GM12878 (cell line): ENCODE results near the gene CANT1. TPM values are rescaled to one million over a fixed set of nuclear protein-coding genes. Genes with fewer than 3 reads are reported as not detected.

Experiments used
- ATAC-seq: fragments of 200-7000 bp; cut with Tn5 transposase; 3 replicates; pipeline ENCODE4 v1.9.1; 2020; ENCODE audit warnings: mild to moderate bottlenecking, moderate library complexity
- BruUV-seq: library from RNA; stranded (reverse); fragments of 400-500 nt; replicated peaks from 2 replicates; lab custom pipeline; 2021; lab: Mats Ljungman, UMichigan
- CTCF ChIA-PET: fragments of 300-600 bp; sonication (Branson Sonifier 250); formaldehyde crosslinking; extraction: SDS; loops from one replicate; lab custom pipeline; 2021; ENCODE audit warnings: inconsistent platforms; lab: Yijun Ruan, JAX
- POLR2A ChIA-PET: fragments of 350-600 bp; formaldehyde crosslinking; extraction: SDS; loops from one replicate; lab custom pipeline; 2021; ENCODE audit warnings: inconsistent platforms; lab: Charles Lee
- RAD21 ChIA-PET: fragments of 300-600 bp; sonication (Branson Sonifier 250); formaldehyde crosslinking; loops from one replicate; lab custom pipeline; 2023; ENCODE audit warnings: antibody characterized with exemption; ENCODE audit not compliant: unreplicated experiment; lab: Charles Lee
- SMC1A ChIA-PET: fragments of 300-600 bp; sonication (Branson Sonifier 250); formaldehyde crosslinking; loops from one replicate; lab custom pipeline; 2023; ENCODE audit not compliant: unreplicated experiment, uncharacterized antibody; lab: Charles Lee
- DNase-seq: peaks from one replicate; pipeline ENCODE4 v3.0.0-alpha.2; 2011; ENCODE audit warnings: low read depth, low spot score
- FAIRE-seq: peaks from 3 replicates; lab custom pipeline; 2011; peaks lifted over from hg19 to GRCh38; lab: Jason Lieb, UNC
- H2AFZ ChIP-seq: 2 replicates; pipeline ENCODE4 v1.6.0; 2011; ENCODE audit warnings: low read depth, low read length, control low read depth; ENCODE audit not compliant: control insufficient read depth
- H3K27ac ChIP-seq: 2 replicates; pipeline ENCODE4 v1.5.1; 2011; ENCODE audit warnings: control low read depth; ENCODE audit not compliant: control insufficient read depth, insufficient read depth
- H3K27me3 ChIP-seq, 2 experiments: replicated peaks in 1 of 2; 2 replicates each; pipeline versions ENCODE4 v1.6.0 to v1.6.1; 2011; ENCODE audit warnings: low read length in 1 of 2; ENCODE audit not compliant: control insufficient read depth in 2 of 2, insufficient read depth in 2 of 2
- H3K36me3 ChIP-seq, 2 experiments: 2 replicates each; pipeline ENCODE4 v1.5.1; 2011; ENCODE audit warnings: low read length in 1 of 2; ENCODE audit not compliant: control insufficient read depth in 2 of 2, insufficient read depth in 2 of 2
- H3K4me1 ChIP-seq: 2 replicates; pipeline ENCODE4 v1.6.1; 2011; ENCODE audit warnings: mild to moderate bottlenecking, low read length, moderate library complexity, mixed read lengths; ENCODE audit not compliant: control insufficient read depth, insufficient read depth
- H3K4me2 ChIP-seq: 2 replicates; pipeline ENCODE4 v1.6.0; 2011; ENCODE audit warnings: control low read depth; ENCODE audit not compliant: control insufficient read depth, insufficient read depth
- H3K4me3 ChIP-seq: fragments of 200-600 bp; sonication (generic); 2 replicates; pipeline ENCODE4 v1.5.1; 2016
- H3K79me2 ChIP-seq: 2 replicates; pipeline ENCODE4 v1.6.0; 2011; ENCODE audit warnings: low read length; ENCODE audit not compliant: control insufficient read depth, insufficient read depth
- H3K9ac ChIP-seq: 2 replicates; pipeline ENCODE4 v1.8.0; 2011; ENCODE audit warnings: low read length, control low read depth, mixed read lengths; ENCODE audit not compliant: control insufficient read depth, insufficient read depth
- H3K9me3 ChIP-seq: replicated peaks from 3 replicates; pipeline ENCODE4 v1.5.1; 2011; ENCODE audit warnings: mild to moderate bottlenecking, low read length; ENCODE audit not compliant: control insufficient read depth, insufficient read depth
- H4K20me1 ChIP-seq: 2 replicates; pipeline ENCODE4 v1.6.0; 2011; ENCODE audit not compliant: control insufficient read depth, insufficient read depth
- CEBPB ChIP-seq, 2 experiments: fragments of 150-350 bp in 1 of 2; IDR thresholded peaks; 2 replicates each; pipeline ENCODE4 v1.6.1; 2012 to 2014; ENCODE audit warnings: low read depth in 2 of 2, low read length in 2 of 2, borderline replicate concordance in 1 of 2, inconsistent platforms in 1 of 2
- EED ChIP-seq: sonication (generic); IDR thresholded peaks from 2 replicates; pipeline ENCODE4 v1.6.1; 2016; ENCODE audit warnings: antibody characterized with exemption, low read depth
- HSF1 ChIP-seq: fragments of 150-350 bp; IDR thresholded peaks from 2 replicates; pipeline ENCODE4 v1.6.1; 2014; ENCODE audit warnings: mild to moderate bottlenecking, low read depth, low read length
- LARP7 ChIP-seq: fragments of 450-650 bp; IDR thresholded peaks from 2 replicates; pipeline ENCODE4 v1.6.1; 2017; ENCODE audit warnings: mild to moderate bottlenecking
- NFXL1 ChIP-seq: fragments of 450-650 bp; IDR thresholded peaks from 2 replicates; pipeline ENCODE4 v1.6.1; 2017; ENCODE audit warnings: antibody characterized with exemption, mild to moderate bottlenecking, borderline replicate concordance
- SIN3A ChIP-seq: IDR thresholded peaks from 2 replicates; pipeline ENCODE4 v1.6.1; 2012; ENCODE audit warnings: low read depth, low read length, improper control_type of control experiment
- SPI1 ChIP-seq: IDR thresholded peaks from 2 replicates; pipeline ENCODE4 v1.6.1; 2011; ENCODE audit warnings: low read depth, mild to moderate bottlenecking, low read length, moderate library complexity, borderline replicate concordance; ENCODE audit not compliant: insufficient read depth
- STAT1 ChIP-seq: fragments of 450-650 bp; conservative IDR thresholded peaks from 2 replicates; pipeline ENCODE4 v1.6.1; 2014; ENCODE audit warnings: antibody characterized with exemption, mild to moderate bottlenecking
- STAT3 ChIP-seq: IDR thresholded peaks from 2 replicates; pipeline ENCODE4 v1.6.1; 2011; ENCODE audit warnings: low read depth, low read length, improper control_type of control experiment
- TCF7 ChIP-seq: IDR thresholded peaks from 2 replicates; pipeline ENCODE4 v1.6.1; 2014; ENCODE audit warnings: antibody characterized with exemption, borderline replicate concordance
- ZBTB40 ChIP-seq: fragments of 450-650 bp; IDR thresholded peaks from 2 replicates; pipeline ENCODE4 v1.6.1; 2016; ENCODE audit warnings: mild to moderate bottlenecking, moderate library complexity, borderline replicate concordance
- ZNF592 ChIP-seq: fragments of 450-650 bp; IDR thresholded peaks from 2 replicates; pipeline ENCODE4 v1.6.1; 2017; ENCODE audit warnings: mild to moderate bottlenecking, moderate library complexity
- WGBS: methylation state at CpG from one replicate; pipeline ENCODE4 v1.1.6; 2016; ENCODE audit warnings: low lambda C conversion rate; ENCODE audit not compliant: insufficient replicate concordance, insufficient coverage; ENCODE audit errors: missing lambda C conversion rate; 5-methylcytosine and 5-hydroxymethylcytosine counted together
- in situ Hi-C: fragments of 300-500 bp; cut with MboI; formaldehyde crosslinking; loops from 9 replicates; pipeline ENCODE4 v1.14.3; 2018; ENCODE audit warnings: mixed read lengths
- intact Hi-C: fragments of 100-400 bp; cut with micrococcal nuclease; formaldehyde crosslinking; loops from one replicate; pipeline ENCODE4 v1.14.2; 2022; ENCODE audit not compliant: unreplicated experiment
- polyA plus RNA-seq, 11 experiments: library from polyadenylated mRNA; depleted of rRNA in 4 of 11; unstranded in 6 of 11; stranded (reverse) in 5 of 11; fragments of >200 nt; fragmentation: Nextera tagmentation in 4 of 11; fragmentation: Illumina TruSeq in 1 of 11; extraction: Ambion mirVana in 4 of 11; extraction: Trizol in 1 of 11; gene quantifications; 1 replicate in 1 of 11; 2 replicates in 10 of 11; pipeline versions ENCODE4 v1.2.1 to v1.2.3, GENCODE V29; 2011 to 2016; ENCODE audit warnings: inconsistent platforms in 2 of 11, missing spikeins in 2 of 11, low read depth in 1 of 11
- total RNA-seq, 4 experiments: library from RNA; depleted of rRNA in 3 of 4; stranded (reverse); fragments of >200 nt in 3 of 4; fragmentation: Illumina TruSeq in 1 of 4; extraction: Trizol in 1 of 4; gene quantifications; 2 replicates each; pipeline versions ENCODE4 v1.2.1 to v1.2.3, GENCODE V29; 2013 to 2021

CANT1 gene
- total and polyA plus RNA-seq, 10 of the 15 experiments (the other 5 are each of a cell fraction or from before 2014, with no cell fraction given) = 2.2 to 59.2 (median 20.2) TPM

GRCh38 chr17:79036596-79036995 is 27.0 kb upstream of the CANT1 start:
- POLR2A ChIA-PET = no interaction called here
- DNase-seq (no peak), ATAC-seq (no peak)
- Histone ChIP-seq H2AFZ (no peak overlapping the region), H3K4me2 (no peak overlapping the region), H3K4me1 (peaks cover 10% of the 10 kb centered on the region), H3K4me3 (no peak overlapping the region), H3K9ac (no peak overlapping the region), H3K36me3 (no peaks in the 10 kb centered on the region)
- intact Hi-C loops (no loop called here), in situ Hi-C loops (no loop called here)
- RAD21 ChIA-PET = no interaction called here
- SMC1A ChIA-PET = interaction anchor here (1.0 kb wide), 1 partner anchor 65 kb away, joined by 3 read pairs; no protein-coding TSS in a partner anchor
- TF ChIP-seq TCF7 = no peak
- TF ChIP-seq CEBPB (IDR thresholded peaks at IDR 0.05; ENCODE audit: borderline replicate concordance in 1 of 2, low read depth in 2 of 2, low read length in 2 of 2) = no peak
- TF ChIP-seq SIN3A = no peak
- TF ChIP-seq SPI1 = no peak
- no peak for TF ChIP-seq LARP7
- no peak for TF ChIP-seq STAT3
- no peak for TF ChIP-seq ZNF592
- no peak for TF ChIP-seq NFXL1
- TF ChIP-seq HSF1 = no peak
- TF ChIP-seq STAT1 = no peak
- TF ChIP-seq ZBTB40 = no peak
- TF ChIP-seq EED = no peak
- TF ChIP-seq, all 136 proteins: peak for 0
- WGBS = 49% methylated on average over 3 of the region's 3 CpGs
- H3K27me3 ChIP-seq = no peaks in the 10 kb centered on the region; a peak in 1 of 4 replicates
- no peaks in the 10 kb centered on the region for H3K79me2 ChIP-seq
- CTCF ChIA-PET = interaction anchor here (0.9 to 2.3 kb wide), 4 partner anchors 9 to 46 kb away, joined by 3 to 16 read pairs (median 4); no protein-coding TSS in a partner anchor
- no peaks in the 10 kb centered on the region for H4K20me1 ChIP-seq
- no TSS peak for BruUV-seq
- no peak for FAIRE-seq
- H3K27ac ChIP-seq = no peak overlapping the region
- no peaks in the 10 kb centered on the region for H3K9me3 ChIP-seq
